Neural crest cell (in vitro differentiated cells): ENCODE measurements around the gene WDSUB1. TPM values are rescaled to one million over a fixed set of nuclear protein-coding genes. Genes with fewer than 3 reads are reported as not detected.

Source experiments
- DNase-seq: peaks from one replicate; pipeline ENCODE4 v3.0.0; 2021; ENCODE audit warnings: low read depth, mixed read lengths, low spot score
- H3K27ac Mint-ChIP-seq: one replicate; pipeline ENCODE4 v1.8.0; 2021; ENCODE audit warnings: mild to moderate bottlenecking, mixed read lengths; ENCODE audit not compliant: unreplicated experiment
- H3K27me3 Mint-ChIP-seq: 2 replicates; pipeline ENCODE4 v1.8.0; 2021; ENCODE audit warnings: low read depth, mild to moderate bottlenecking, mixed read lengths
- H3K36me3 Mint-ChIP-seq: 2 replicates; pipeline ENCODE4 v1.8.0; 2021; ENCODE audit warnings: low read depth, mild to moderate bottlenecking, mixed read lengths
- H3K4me1 Mint-ChIP-seq: 2 replicates; pipeline ENCODE4 v1.8.0; 2021; ENCODE audit warnings: mixed read lengths
- H3K4me3 Mint-ChIP-seq: one replicate; pipeline ENCODE4 v1.8.0; 2021; ENCODE audit warnings: mild to moderate bottlenecking, mixed read lengths
- H3K9me3 Mint-ChIP-seq: 2 replicates; pipeline ENCODE4 v1.8.0; 2021; ENCODE audit warnings: mixed read lengths
- total RNA-seq: library from RNA; stranded (reverse); gene quantifications from 2 replicates; pipeline ENCODE4 v1.2.1, GENCODE V29; 2021
- TF ChIP-seq, protein P1 (sequence below): fragments of 200-600 bp; sonication (generic); conservative IDR thresholded peaks from 2 replicates; pipeline ENCODE4 v1.5.0; 2021; ENCODE audit warnings: antibody characterized with exemption, mild to moderate bottlenecking

The WDSUB1 gene
- total RNA-seq, 1 donor from 2014 or later: 4.9 TPM

DNA sequence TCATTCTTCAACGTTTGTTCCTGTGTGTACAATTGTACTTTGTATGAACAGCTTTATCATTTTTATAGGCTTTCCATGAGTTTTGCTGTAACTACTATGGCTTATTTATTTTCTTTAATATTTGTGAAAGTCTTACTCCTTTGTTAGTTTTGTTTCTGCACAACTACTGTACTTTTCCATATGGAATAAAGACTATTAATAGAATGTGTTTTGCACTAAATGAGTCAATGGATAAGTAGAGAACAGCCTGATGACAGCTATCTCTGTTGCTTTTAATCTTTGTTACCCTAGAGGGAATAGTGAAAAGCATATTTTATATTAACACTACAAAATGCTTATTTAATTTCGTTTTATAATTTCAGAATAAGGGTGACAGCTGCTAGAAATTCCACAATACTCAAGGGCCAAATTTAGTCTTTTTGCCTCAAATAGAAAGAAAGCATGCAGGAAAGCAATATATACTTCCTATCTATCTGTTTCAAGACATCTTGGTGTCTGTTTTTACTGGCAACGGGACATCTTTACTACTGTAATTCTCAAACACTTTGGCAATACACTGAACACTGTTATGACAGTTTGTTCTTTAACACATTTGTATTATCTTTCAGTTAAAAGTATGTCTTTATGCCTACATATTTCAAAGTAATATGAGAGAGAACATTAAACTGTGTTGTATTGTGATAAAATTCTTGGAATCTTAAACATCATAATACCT lies 53.9 kb downstream of the WDSUB1 start:
- TF ChIP-seq, protein P1, sequence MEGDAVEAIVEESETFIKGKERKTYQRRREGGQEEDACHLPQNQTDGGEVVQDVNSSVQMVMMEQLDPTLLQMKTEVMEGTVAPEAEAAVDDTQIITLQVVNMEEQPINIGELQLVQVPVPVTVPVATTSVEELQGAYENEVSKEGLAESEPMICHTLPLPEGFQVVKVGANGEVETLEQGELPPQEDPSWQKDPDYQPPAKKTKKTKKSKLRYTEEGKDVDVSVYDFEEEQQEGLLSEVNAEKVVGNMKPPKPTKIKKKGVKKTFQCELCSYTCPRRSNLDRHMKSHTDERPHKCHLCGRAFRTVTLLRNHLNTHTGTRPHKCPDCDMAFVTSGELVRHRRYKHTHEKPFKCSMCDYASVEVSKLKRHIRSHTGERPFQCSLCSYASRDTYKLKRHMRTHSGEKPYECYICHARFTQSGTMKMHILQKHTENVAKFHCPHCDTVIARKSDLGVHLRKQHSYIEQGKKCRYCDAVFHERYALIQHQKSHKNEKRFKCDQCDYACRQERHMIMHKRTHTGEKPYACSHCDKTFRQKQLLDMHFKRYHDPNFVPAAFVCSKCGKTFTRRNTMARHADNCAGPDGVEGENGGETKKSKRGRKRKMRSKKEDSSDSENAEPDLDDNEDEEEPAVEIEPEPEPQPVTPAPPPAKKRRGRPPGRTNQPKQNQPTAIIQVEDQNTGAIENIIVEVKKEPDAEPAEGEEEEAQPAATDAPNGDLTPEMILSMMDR: no peak
- Mint-ChIP-seq H3K4me1 (no peaks in the 10 kb centered on the region), H3K27ac (no peak overlapping the region), H3K36me3 (peaks cover 6% of the 10 kb centered on the region), H3K9me3 (no peaks in the 10 kb centered on the region), H3K27me3 (no peaks in the 10 kb centered on the region), H3K4me3 (no peak overlapping the region)
- DNase-seq: no peak

DNA sequence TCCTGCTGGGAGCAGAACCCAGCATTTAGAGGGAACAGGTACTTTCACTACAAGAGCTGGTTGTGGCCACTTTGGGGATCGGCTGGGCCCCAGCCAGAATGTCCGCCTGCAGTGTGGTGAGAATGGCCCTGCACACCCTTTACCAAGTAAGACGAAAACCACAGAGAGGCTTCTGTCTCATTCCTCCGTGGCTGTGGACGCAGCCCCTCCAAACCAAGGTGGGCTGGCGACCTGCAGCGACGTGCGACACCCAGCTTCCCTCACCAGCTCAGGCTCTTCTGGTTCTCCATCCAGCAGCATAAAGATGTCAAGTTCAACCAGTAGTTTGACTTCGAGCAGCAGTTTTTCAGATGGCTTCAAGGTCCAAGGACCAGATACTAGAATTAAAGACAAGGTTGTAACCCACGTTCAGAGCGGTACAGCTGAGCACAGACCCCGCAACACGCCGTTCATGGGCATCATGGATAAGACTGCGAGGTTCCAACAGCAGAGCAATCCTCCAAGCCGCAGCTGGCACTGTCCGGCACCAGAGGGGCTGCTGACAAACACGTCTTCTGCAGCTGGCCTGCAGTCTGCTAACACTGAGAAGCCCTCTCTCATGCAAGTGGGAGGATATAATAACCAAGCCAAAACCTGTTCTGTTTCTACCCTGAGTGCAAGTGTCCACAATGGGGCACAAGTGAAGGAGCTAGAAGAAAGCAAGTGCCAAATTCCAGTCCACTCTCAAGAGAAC lies 56.2 kb downstream of the WDSUB1 start:
- Mint-ChIP-seq H3K27ac (no peak overlapping the region), H3K36me3 (peaks cover 3% of the 10 kb centered on the region), H3K4me3 (no peak overlapping the region), H3K4me1 (peaks cover 10% of the 10 kb centered on the region), H3K9me3 (no peaks in the 10 kb centered on the region), H3K27me3 (no peaks in the 10 kb centered on the region)
- TF ChIP-seq, protein P1: no peak
- no peak for DNase-seq

DNA sequence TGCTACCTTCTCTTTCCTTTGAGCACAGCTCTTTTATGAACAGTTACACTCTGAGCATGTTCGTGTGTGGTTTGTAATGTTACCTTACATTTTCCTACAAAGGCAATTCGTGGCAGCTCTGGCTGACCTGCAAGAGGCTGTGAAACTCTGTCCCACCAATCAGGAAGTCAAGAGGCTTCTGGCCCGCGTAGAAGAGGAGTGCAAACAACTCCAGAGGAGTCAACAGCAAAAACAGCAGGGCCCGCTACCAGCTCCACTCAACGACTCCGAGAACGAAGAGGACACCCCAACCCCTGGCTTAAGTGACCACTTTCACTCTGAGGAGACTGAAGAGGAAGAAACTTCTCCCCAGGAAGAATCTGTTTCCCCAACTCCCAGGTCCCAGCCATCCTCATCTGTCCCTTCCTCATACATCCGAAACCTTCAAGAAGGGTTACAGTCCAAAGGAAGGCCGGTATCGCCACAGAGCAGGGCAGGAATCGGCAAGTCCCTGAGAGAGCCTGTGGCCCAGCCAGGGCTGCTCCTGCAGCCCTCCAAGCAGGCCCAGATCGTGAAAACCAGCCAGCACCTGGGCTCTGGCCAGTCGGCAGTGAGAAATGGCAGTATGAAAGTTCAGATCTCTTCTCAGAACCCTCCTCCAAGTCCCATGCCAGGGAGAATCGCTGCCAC lies 56.9 kb downstream of the WDSUB1 start:
- H3K36me3 Mint-ChIP-seq: peaks cover 3% of the 10 kb centered on the region
- no peak overlapping the region for H3K27ac Mint-ChIP-seq
- H3K4me1 Mint-ChIP-seq: peaks cover 15% of the 10 kb centered on the region

DNA sequence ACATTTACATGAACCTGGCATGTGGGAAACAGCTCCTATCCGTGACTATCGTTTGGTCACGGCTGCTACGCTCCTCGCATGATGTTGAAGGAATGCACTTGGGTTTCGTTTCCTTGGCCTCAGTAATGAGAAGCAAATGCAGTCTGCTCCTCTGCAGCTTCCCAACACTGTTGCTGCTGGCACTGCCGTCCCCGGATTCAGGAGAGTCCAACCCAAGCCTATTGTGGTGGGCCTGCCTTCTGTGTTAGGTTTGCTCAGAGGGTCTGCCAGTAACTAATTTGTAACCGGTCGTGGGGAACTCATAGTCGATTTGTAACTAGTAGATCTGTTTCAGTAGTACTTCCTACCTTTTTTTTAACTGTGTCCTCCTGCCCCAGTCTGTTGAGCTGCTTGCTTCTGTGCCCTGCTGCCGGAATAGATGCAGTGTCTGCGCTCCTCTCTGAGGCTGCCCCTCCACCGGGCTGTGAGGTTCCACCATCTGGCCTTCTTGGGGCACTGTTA lies 58.4 kb downstream of the WDSUB1 start:
- TF ChIP-seq, protein P1: no peak
- H3K4me1 Mint-ChIP-seq: peaks cover 15% of the 10 kb centered on the region
- no peaks in the 10 kb centered on the region for H3K9me3 Mint-ChIP-seq
- H3K4me3 Mint-ChIP-seq: no peak overlapping the region
- H3K27ac Mint-ChIP-seq: no peak overlapping the region
- H3K36me3 Mint-ChIP-seq: peaks cover 3% of the 10 kb centered on the region
- DNase-seq: no peak
- no peaks in the 10 kb centered on the region for H3K27me3 Mint-ChIP-seq

More for the DNA sequence above, 56.9 kb downstream of the WDSUB1 start:
- DNase-seq: no peak
- Mint-ChIP-seq H3K9me3 (no peaks in the 10 kb centered on the region), H3K4me3 (no peak overlapping the region), H3K27me3 (no peaks in the 10 kb centered on the region)
- TF ChIP-seq, protein P1: no peak

DNA sequence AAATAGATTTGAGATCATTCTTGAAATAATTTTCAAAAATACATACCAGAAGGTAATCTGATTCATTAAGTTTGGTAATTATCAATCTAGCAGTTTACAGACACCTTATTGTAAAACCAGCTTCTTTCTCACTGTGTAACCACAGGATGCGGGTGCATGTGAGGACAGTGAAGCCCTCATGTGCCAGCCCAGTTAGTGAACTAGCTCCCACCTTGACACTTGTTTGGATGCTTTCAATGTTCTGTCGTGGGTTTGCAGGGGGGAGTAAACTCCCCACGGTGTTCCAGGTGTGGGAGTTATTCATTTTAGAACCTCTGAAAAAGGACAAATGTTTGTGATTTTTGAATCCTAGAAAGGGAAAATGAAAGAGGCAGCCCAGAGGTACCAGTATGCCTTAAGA lies 59.0 kb downstream of the WDSUB1 start:
- peaks cover 15% of the 10 kb centered on the region for H3K4me1 Mint-ChIP-seq
- no peaks in the 10 kb centered on the region for H3K27me3 Mint-ChIP-seq
- no peak overlapping the region for H3K27ac Mint-ChIP-seq
- no peak overlapping the region for H3K4me3 Mint-ChIP-seq
- TF ChIP-seq, protein P1: no peak
- H3K9me3 Mint-ChIP-seq: no peaks in the 10 kb centered on the region
- peaks cover 3% of the 10 kb centered on the region for H3K36me3 Mint-ChIP-seq
- DNase-seq: no peak
